GM12892 (cell line): ENCODE measurements around the gene LCN1.

Source experiments
- POLR2A ChIP-seq: IDR thresholded peaks from 2 replicates; pipeline ENCODE4 v1.6.1; 2011; ENCODE audit warnings: low read depth, low read length, control low read depth
- POLR2AphosphoS5 ChIP-seq: IDR thresholded peaks from 2 replicates; pipeline ENCODE4 v1.6.1; 2011; ENCODE audit warnings: low read depth, low read length, control low read depth

DNA sequence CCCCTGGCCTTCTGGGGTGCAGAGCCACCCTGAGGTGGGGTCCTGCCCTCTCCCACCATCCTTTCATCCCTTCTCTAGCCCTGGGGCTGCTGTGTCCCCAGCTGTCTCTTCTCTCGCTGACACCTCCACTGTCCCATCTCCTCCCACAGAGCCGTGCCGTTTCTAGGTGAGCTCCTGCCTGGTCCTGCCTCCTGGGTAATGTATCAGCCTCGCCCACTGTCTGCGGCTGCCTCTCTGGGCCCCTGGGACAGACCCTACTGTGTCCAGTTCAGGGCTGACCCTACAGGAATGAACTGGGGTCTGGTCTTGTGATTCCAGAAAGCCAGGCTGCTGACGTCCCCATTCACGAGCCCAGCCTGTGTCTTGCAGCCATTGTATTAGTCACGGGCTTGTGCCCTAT, 44.4 kb downstream of the LCN1 start:
- TF ChIP-seq POLR2AphosphoS5, result no peak
- TF ChIP-seq POLR2A, result no peak
